Kidney glomerular epithelial cell (primary cell): ENCODE results near the gene EXOG.

Source experiments
- DNase-seq: peaks from one replicate; lab custom pipeline; 2025; lab: John Stamatoyannopoulos, UW

EXOG gene

GRCh38 chr3:38510631-38511030 lies 14.5 kb downstream of the EXOG start:
- no peak for DNase-seq

GRCh38 chr3:38511546-38511945 lies 15.4 kb downstream of the EXOG start:
- no peak for DNase-seq

DNA sequence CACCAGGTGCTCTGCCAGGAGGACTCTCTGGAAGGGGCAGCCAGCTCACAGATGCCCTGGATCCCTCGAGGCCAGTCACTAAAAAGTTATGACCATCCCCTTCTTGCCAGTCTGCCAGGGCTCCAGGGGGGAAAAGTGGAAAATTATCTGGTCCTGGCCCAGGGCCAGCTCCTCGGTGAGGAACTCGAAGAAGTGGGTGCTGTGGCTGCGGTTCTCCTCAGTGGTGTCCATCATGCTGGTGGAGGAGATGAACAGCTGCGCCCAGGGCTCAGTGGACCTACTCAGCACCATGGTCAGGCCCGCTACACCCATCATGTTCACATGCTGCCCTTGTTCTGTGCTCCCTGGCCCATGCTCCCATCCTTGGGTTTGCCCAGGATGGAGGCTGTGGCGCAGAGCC lies 19.2 kb downstream of the EXOG start:
- DNase-seq = no peak

GRCh38 chr3:38516669-38517068 lies 20.5 kb downstream of the EXOG start:
- DNase-seq = no peak

- DNase-seq = no peak
Observed at GRCh38 chr3:38519000-38519399, 22.9 kb downstream of the EXOG start.

GRCh38 chr3:38519651-38520050 lies 23.5 kb downstream of the EXOG start:
- no peak for DNase-seq

- peak; percentile 57 for DNase-seq
Observed at GRCh38 chr3:38521391-38521987, 25.3 kb downstream of the EXOG start.

DNA sequence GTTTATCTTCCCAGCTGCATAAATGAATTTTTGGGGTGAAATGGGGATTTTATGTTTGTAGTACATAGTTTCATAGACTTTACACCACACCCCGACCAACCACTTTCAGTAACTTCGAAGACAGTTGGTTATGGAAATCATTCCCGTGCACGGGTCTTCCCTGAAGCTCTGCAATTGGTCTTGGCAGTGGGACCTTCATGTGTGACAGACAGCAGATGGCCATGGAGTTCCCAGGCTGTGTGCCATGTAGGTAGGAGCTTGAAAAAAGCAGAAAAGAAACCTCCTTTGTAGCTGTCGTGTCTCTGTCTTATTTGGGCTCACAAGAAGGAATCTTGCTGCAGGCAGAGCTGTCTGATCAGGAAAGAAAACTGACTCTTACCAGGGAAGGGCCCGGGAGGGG lies 25.9 kb downstream of the EXOG start:
- DNase-seq = no peak

GRCh38 chr3:38524141-38524739 lies 28.1 kb downstream of the EXOG start:
- no peak for DNase-seq

DNA sequence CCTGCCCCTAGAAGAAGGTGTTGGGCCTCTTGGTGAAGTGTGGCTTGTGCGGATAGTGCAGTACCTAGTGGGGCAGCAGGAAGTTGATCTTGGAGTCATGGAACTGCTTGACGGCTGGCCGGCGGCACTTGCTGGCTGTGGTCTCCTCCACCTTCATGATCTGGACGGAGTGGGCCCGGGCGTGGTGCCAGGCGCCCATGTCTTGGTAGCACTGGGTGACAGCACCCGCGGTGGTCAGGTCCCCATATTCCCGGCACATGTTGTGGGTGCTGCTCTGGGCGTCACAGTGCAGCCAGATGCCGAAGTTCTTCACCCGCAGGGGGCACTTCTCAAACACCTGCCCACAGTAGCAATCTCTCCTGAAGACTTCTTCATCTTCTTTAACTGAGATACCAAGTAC lies 30.7 kb downstream of the EXOG start:
- DNase-seq = no peak

DNA sequence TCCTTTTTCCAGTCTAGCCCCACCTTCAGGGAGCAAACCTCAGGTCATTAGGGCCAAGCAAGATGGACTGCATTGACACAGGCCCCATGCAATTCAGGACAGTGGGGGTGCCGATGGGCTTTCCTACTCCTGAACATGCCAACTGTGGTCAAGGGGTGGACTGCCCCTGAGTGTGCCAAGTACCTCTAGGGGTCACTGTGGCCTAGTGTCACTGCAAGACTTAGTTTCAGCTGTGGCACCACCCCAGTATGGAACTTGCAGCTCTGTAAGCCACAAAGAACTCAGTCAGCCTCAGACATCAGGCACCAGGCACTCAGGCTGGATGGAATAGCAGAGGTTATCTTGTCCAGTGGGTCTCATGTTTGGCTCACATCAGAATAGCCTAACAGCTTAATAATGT lies 32.3 kb downstream of the EXOG start:
- DNase-seq = no peak

GRCh38 chr3:38532529-38532928 lies 36.4 kb downstream of the EXOG start:
- no peak for DNase-seq

DNA sequence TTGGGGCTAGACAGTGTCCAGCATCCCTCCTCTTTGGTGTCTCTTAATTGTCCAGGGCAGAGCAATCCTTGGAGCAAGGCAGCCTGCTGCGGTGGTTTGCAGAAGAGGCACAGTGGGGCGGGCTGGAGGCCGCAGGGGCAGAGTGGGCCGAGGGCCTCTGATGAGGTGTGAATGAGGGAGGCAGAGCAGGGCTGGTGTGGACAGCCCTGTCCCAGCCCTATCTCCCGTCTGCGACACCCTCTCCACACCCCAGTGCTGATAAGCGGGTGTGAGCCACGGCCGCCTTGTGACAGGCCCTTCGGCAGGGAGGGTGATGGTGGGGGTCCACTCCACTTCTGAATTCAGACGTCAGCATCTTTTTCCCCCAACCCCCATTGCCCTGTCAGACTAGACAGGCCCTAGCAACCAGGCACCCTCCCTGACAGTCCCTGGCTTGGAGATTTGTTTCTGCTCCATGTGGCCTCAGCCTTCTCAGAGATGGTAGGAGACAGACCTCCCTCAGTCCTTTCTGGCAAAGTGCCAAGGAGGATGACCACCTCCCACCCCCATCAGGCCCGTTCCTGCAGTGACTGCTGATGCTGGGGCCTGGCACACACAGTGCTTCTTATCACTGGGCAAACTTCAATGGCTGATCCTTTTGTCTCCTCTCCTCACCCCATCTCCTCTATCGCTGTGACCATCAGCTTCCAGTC lies 37.3 kb downstream of the EXOG start:
- DNase-seq = no peak

- no peak for DNase-seq
Observed at GRCh38 chr3:38534180-38534579, 38.0 kb downstream of the EXOG start.

DNA sequence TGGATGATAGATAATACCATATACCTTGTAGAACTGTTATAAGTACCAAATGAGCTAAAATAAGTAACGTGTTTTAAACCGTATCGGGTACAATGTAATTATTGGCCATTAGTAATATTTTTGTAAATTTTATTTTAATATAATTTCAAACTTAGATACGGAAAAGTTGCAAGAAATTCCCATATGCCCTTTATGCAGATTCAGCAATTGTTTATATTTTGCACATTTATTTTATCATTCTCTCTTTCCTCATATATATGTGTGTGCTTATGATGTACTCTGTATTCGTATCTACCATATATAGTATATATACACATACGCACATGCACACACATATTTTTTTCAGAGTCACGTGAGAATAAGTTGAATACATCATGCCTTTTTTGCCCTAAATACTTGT lies 38.5 kb downstream of the EXOG start:
- DNase-seq = no peak

- no peak for DNase-seq
Observed at GRCh38 chr3:38536671-38537070, 40.5 kb downstream of the EXOG start.

GRCh38 chr3:38538773-38539353 lies 42.7 kb downstream of the EXOG start:
- no peak for DNase-seq

DNA sequence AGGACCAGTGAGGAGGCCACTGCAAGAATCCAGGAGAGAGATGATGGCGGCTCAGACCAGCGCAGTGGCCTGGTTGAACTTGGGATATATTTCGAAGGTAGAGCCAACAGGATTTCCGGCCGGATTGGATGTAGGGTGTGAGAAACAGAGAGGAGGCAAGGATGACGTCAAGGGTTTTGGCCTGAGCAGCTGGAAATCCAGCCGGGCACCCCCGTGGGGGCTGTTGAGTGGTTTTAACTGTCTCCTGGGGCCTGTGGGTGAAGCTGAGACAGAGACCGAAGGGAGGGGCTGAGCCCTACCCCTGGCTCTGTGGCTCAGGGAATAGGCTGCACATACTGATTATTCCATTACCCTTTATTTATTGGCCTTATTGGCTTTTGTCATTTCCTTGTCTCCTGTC lies 45.7 kb downstream of the EXOG start:
- DNase-seq = no peak

- no peak for DNase-seq
Observed at GRCh38 chr3:38542401-38543298, 46.5 kb downstream of the EXOG start.

- DNase-seq = no peak
Observed at GRCh38 chr3:38543586-38543985, 47.4 kb downstream of the EXOG start.

DNA sequence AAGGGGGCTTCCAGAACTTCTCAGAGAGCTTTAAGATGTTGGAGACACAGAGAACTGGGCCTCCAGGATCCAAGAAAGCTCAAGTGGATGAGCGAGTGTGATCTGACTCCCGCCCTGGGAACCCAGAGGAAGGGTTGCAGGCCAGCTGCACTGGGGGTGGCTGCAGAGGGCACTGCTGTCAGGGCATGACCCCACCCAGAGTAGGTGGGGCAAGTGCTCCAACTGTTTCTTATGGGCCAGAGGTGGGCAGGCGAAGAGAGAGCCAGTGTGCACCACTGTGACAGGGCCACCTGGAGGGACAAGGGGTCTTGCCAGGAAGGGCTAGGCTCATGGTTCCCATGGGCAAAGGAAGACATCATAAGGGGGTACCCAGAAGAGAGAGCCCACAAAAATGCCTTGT lies 48.8 kb downstream of the EXOG start:
- no peak for DNase-seq

DNA sequence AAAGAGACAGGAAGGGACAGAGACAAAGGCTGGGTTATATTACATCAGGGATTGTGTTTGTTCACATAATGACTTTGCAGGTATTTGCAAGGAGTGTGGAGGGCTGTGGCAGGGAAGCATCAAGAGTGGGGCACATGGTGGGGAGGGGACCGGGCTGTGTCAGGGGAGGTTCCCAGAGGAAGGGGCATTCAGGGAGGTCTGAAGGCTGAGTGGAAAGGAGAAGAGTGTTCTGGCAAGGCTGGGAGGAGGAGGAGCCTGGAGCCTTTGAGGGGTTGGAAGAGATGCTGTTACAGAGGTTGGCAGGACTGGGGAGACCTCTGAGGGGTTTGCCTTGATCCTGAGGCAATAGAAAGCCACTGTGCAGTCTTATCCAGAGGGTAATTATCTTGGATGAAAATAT lies 49.4 kb downstream of the EXOG start:
- DNase-seq = no peak
